ENCODE measurements around the gene OSBPL2. TPM values are rescaled to one million over a fixed set of nuclear protein-coding genes. Genes with fewer than 3 reads are reported as not detected.

The OSBPL2 gene
- total RNA-seq, 4 donors from 2014 or later: 36.6 to 57.3 (median 46.7) TPM

- Histone ChIP-seq H3K27ac (no peak overlapping the region), H3K27me3 (peaks cover 44% of the 10 kb centered on the region), H3K4me3 (no peak overlapping the region), H3K9me3 (no peaks in the 10 kb centered on the region), H3K4me1 (peaks cover 0 to 25% (median 9%) of the 10 kb centered on the region in 3 donors), H3K36me3 (no peaks in the 10 kb centered on the region)
- ATAC-seq: no peak
- no peak for TF ChIP-seq CTCF (IDR thresholded peaks at IDR 0.05)
- no peak for TF ChIP-seq POLR2AphosphoS5 (IDR thresholded peaks at IDR 0.05)
- TF ChIP-seq POLR2A (IDR thresholded peaks at IDR 0.05): no peak
- TF ChIP-seq EP300 (IDR thresholded peaks at IDR 0.05): no peak
- WGBS, 2 donors (ENCODE audit: low coverage in 1 of 2): 60% methylated on average over 2 of the region's 16 CpGs; no CpG with 5 or more reads in 1 of the 2 donors
Measured at GRCh38 chr20:62235001-62235776, 3.1 kb upstream of the OSBPL2 start.

- H3K4me3 ChIP-seq: no peak overlapping the region
- no peak overlapping the region for H3K27ac ChIP-seq
- no peaks in the 10 kb centered on the region for H3K36me3 ChIP-seq
- 67% methylated on average over 3 of the region's 9 CpGs; no CpG with 5 or more reads in 1 of the 2 donors for WGBS, 2 donors (ENCODE audit: low coverage in 1 of 2)
- peaks cover 0 to 31% (median 9%) of the 10 kb centered on the region in 3 donors for H3K4me1 ChIP-seq
- no peak for ATAC-seq
- TF ChIP-seq POLR2A (IDR thresholded peaks at IDR 0.05): no peak
- TF ChIP-seq EP300 (IDR thresholded peaks at IDR 0.05): no peak
- TF ChIP-seq POLR2AphosphoS5 (IDR thresholded peaks at IDR 0.05): no peak
- no peak for TF ChIP-seq CTCF (IDR thresholded peaks at IDR 0.05)
- H3K9me3 ChIP-seq: no peaks in the 10 kb centered on the region
- H3K27me3 ChIP-seq: peaks cover 39% of the 10 kb centered on the region
Measured at GRCh38 chr20:62235777-62236157, 2.6 kb upstream of the OSBPL2 start.

GRCh38 chr20:62236200-62236599 is 2.1 kb upstream of the OSBPL2 start:
- no peaks in the 10 kb centered on the region for H3K36me3 ChIP-seq
- no peak overlapping the region for H3K4me3 ChIP-seq
- peaks cover 0 to 35% (median 9%) of the 10 kb centered on the region in 3 donors for H3K4me1 ChIP-seq
- TF ChIP-seq POLR2AphosphoS5 (IDR thresholded peaks at IDR 0.05): no peak
- no peak for TF ChIP-seq CTCF (IDR thresholded peaks at IDR 0.05)
- WGBS, 2 donors (ENCODE audit: low coverage in 1 of 2): 93 to 100% methylated on average over 1 to 2 of the region's 6 CpGs
- ATAC-seq: no peak
- H3K27me3 ChIP-seq: peaks cover 34% of the 10 kb centered on the region
- no peak overlapping the region for H3K27ac ChIP-seq
- no peaks in the 10 kb centered on the region for H3K9me3 ChIP-seq

- no peaks in the 10 kb centered on the region for H3K9me3 ChIP-seq
- TF ChIP-seq EP300 (IDR thresholded peaks at IDR 0.05): no peak
- TF ChIP-seq POLR2A (IDR thresholded peaks at IDR 0.05): no peak
- no peak for TF ChIP-seq POLR2AphosphoS5 (IDR thresholded peaks at IDR 0.05)
- TF ChIP-seq CTCF (IDR thresholded peaks at IDR 0.05): no peak
- ATAC-seq: no peak
- no peaks in the 10 kb centered on the region for H3K36me3 ChIP-seq
- no peak overlapping the region for H3K4me3 ChIP-seq
- H3K27ac ChIP-seq: no peak overlapping the region
- 36 to 56% methylated on average over 9 to 12 of the region's 28 CpGs for WGBS, 2 donors (ENCODE audit: low coverage in 1 of 2)
- H3K27me3 ChIP-seq: peaks cover 27% of the 10 kb centered on the region
- peaks cover 0 to 42% (median 11%) of the 10 kb centered on the region in 3 donors for H3K4me1 ChIP-seq
Measured at GRCh38 chr20:62236766-62237513, 1.4 kb upstream of the OSBPL2 start.
